H9 (cell line): ENCODE measurements around the gene ARHGAP5. TPM values are rescaled to one million over a fixed set of nuclear protein-coding genes. Genes with fewer than 3 reads are reported as not detected.

Experiments used
- DNase-seq: peaks from one replicate; pipeline ENCODE4 v3.0.0-alpha.2; 2017
- H2AFZ ChIP-seq: one replicate; pipeline ENCODE4 v1.6.1; 2013; ENCODE audit warnings: mild to moderate bottlenecking, low read length, control low read depth, moderate library complexity
- H2AK5ac ChIP-seq: 2 replicates; pipeline ENCODE4 v1.6.1; 2013; ENCODE audit warnings: low read length, control low read depth, mixed read lengths; ENCODE audit not compliant: insufficient read length
- H2BK120ac ChIP-seq: one replicate; pipeline ENCODE4 v1.6.1; 2013; ENCODE audit warnings: low read depth, mild to moderate bottlenecking, low read length, control low read depth, inconsistent platforms; ENCODE audit not compliant: poor library complexity, severe bottlenecking
- H2BK12ac ChIP-seq: 2 replicates; pipeline ENCODE4 v1.6.1; 2013; ENCODE audit warnings: low read length, control low read depth, mixed read lengths, low read depth; ENCODE audit not compliant: insufficient read length
- H2BK15ac ChIP-seq: 2 replicates; pipeline ENCODE4 v1.6.1; 2013; ENCODE audit warnings: low read depth, low read length, control low read depth
- H2BK20ac ChIP-seq: one replicate; pipeline ENCODE4 v1.6.1; 2013; ENCODE audit warnings: low read depth, mild to moderate bottlenecking, low read length, control low read depth, inconsistent platforms; ENCODE audit not compliant: poor library complexity, severe bottlenecking
- H2BK5ac ChIP-seq: 2 replicates; pipeline ENCODE4 v1.6.1; 2013; ENCODE audit warnings: low read length, control low read depth, mixed read lengths; ENCODE audit not compliant: insufficient read length
- H3K14ac ChIP-seq: 2 replicates; pipeline ENCODE4 v1.6.1; 2013; ENCODE audit warnings: low read length, control low read depth; ENCODE audit not compliant: insufficient read depth
- H3K18ac ChIP-seq: 2 replicates; pipeline ENCODE4 v1.6.1; 2013; ENCODE audit warnings: low read depth, mild to moderate bottlenecking, mixed read lengths, low read length, control low read depth; ENCODE audit not compliant: insufficient read length
- H3K23ac ChIP-seq: 2 replicates; pipeline ENCODE4 v1.6.1; 2013; ENCODE audit warnings: low read length, control low read depth, mixed read lengths, low read depth; ENCODE audit not compliant: insufficient read length
- H3K23me2 ChIP-seq: 2 replicates; pipeline ENCODE4 v1.6.1; 2013; ENCODE audit warnings: low read depth, mild to moderate bottlenecking, mixed read lengths, low read length, control low read depth; ENCODE audit not compliant: insufficient read length, poor library complexity, severe bottlenecking
- H3K27ac ChIP-seq: 2 replicates; pipeline ENCODE4 v1.5.1; 2013; ENCODE audit warnings: low read length, control low read depth, mixed read lengths, low read depth; ENCODE audit not compliant: insufficient read length
- H3K27me3 ChIP-seq: 2 replicates; pipeline ENCODE4 v1.6.1; 2013; ENCODE audit warnings: low read length, control low read depth, inconsistent platforms; ENCODE audit not compliant: insufficient read depth
- H3K4ac ChIP-seq: 2 replicates; pipeline ENCODE4 v1.6.1; 2013; ENCODE audit warnings: low read depth, mild to moderate bottlenecking, control low read depth, inconsistent platforms, low read length, moderate library complexity
- H3K4me1 ChIP-seq: 2 replicates; pipeline ENCODE4 v1.6.1; 2013; ENCODE audit warnings: low read length, control low read depth, inconsistent platforms; ENCODE audit not compliant: insufficient read depth
- H3K4me2 ChIP-seq: 2 replicates; pipeline ENCODE4 v1.6.1; 2013; ENCODE audit warnings: low read length, control low read depth, mixed read lengths; ENCODE audit not compliant: insufficient read length, insufficient read depth
- H3K56ac ChIP-seq: 2 replicates; pipeline ENCODE4 v1.6.1; 2013; ENCODE audit warnings: low read depth, mild to moderate bottlenecking, mixed read lengths, low read length, control low read depth; ENCODE audit not compliant: insufficient read length
- H3K79me1 ChIP-seq: 2 replicates; pipeline ENCODE4 v1.6.1; 2013; ENCODE audit warnings: low read depth, mild to moderate bottlenecking, moderate library complexity, low read length, control low read depth, inconsistent platforms; ENCODE audit not compliant: insufficient read depth, poor library complexity, severe bottlenecking
- H3K79me2 ChIP-seq: 2 replicates; pipeline ENCODE4 v1.6.1; 2013; ENCODE audit warnings: low read length, control low read depth, inconsistent platforms; ENCODE audit not compliant: insufficient read depth
- H3K9ac ChIP-seq: 2 replicates; pipeline ENCODE4 v1.6.1; 2013; ENCODE audit warnings: low read length, control low read depth, mixed read lengths; ENCODE audit not compliant: insufficient read length; ENCODE audit errors: extremely low read depth
- H3K9me3 ChIP-seq: one replicate; pipeline ENCODE4 v1.6.1; 2013; ENCODE audit warnings: low read depth, low read length, inconsistent platforms; ENCODE audit not compliant: control insufficient read depth
- H3T11ph ChIP-seq: one replicate; pipeline ENCODE4 v1.6.1; 2013; ENCODE audit warnings: mild to moderate bottlenecking, low read length, control low read depth, inconsistent platforms
- H4K20me1 ChIP-seq: one replicate; pipeline ENCODE4 v1.6.1; 2013; ENCODE audit not compliant: control insufficient read depth, insufficient read length, insufficient read depth
- H4K5ac ChIP-seq: 2 replicates; pipeline ENCODE4 v1.6.1; 2013; ENCODE audit warnings: low read depth, mild to moderate bottlenecking, mixed read lengths, low read length, control low read depth; ENCODE audit not compliant: insufficient read length
- H4K8ac ChIP-seq: replicated peaks from 2 replicates; pipeline ENCODE4 v1.6.1; 2013; ENCODE audit warnings: low read length, control low read depth, mixed read lengths, low read depth; ENCODE audit not compliant: insufficient read length
- H4K91ac ChIP-seq: 2 replicates; pipeline ENCODE4 v1.6.1; 2013; ENCODE audit warnings: low read depth, mild to moderate bottlenecking, moderate library complexity, mixed read lengths, low read length, control low read depth; ENCODE audit not compliant: insufficient read length
- H3K27ac Mint-ChIP-seq, 3 experiments: 2 replicates in 2 of 3; 3 replicates in 1 of 3; pipeline ENCODE4 v1.8.0; 2020 to 2021; ENCODE audit warnings: mixed read lengths in 3 of 3, mild to moderate bottlenecking in 1 of 3, moderate library complexity in 1 of 3
- H3K27me3 Mint-ChIP-seq: 2 replicates; pipeline ENCODE4 v1.8.0; 2021; ENCODE audit warnings: low read depth, mild to moderate bottlenecking, moderate library complexity, mixed read lengths
- H3K36me3 Mint-ChIP-seq, 3 experiments: 2 replicates in 2 of 3; 3 replicates in 1 of 3; pipeline ENCODE4 v1.8.0; 2020 to 2021; ENCODE audit warnings: low read depth in 3 of 3, mixed read lengths in 3 of 3; ENCODE audit not compliant: insufficient read depth in 1 of 3
- H3K4me1 Mint-ChIP-seq, 2 experiments: 2 replicates each; pipeline ENCODE4 v1.8.0; 2020; ENCODE audit warnings: mixed read lengths in 2 of 2
- H3K4me3 Mint-ChIP-seq, 2 experiments: 2 replicates in 1 of 2; 3 replicates in 1 of 2; pipeline ENCODE4 v1.8.0; 2020 to 2021; ENCODE audit warnings: mild to moderate bottlenecking in 2 of 2, mixed read lengths in 2 of 2, moderate library complexity in 1 of 2
- H3K9me3 Mint-ChIP-seq, 2 experiments: 2 replicates in 1 of 2; 3 replicates in 1 of 2; pipeline ENCODE4 v1.8.0; 2020; ENCODE audit warnings: mild to moderate bottlenecking in 2 of 2, mixed read lengths in 2 of 2, moderate library complexity in 1 of 2
- WGBS: extraction: QIAGEN DNeasy Blood & Tissue Kit; methylation state at CpG from one replicate; pipeline ENCODE4 v1.1.7; 2013; ENCODE audit warnings: missing lambda C conversion rate, low lambda C conversion rate, mixed read lengths; ENCODE audit not compliant: insufficient read length; ENCODE audit errors: extremely low coverage; 5-methylcytosine and 5-hydroxymethylcytosine counted together
- total RNA-seq: library from RNA; stranded (reverse); gene quantifications from 2 replicates; pipeline ENCODE4 v1.2.1, GENCODE V29; 2021
- TF ChIP-seq, protein P1 (sequence below): fragments of 200-600 bp; sonication (generic); conservative IDR thresholded peaks from 3 replicates; pipeline ENCODE4 v1.8.0; 2021; ENCODE audit warnings: antibody characterized with exemption, mild to moderate bottlenecking

The ARHGAP5 gene
- total RNA-seq, 1 experiment from 2014 or later, result 73.8 TPM

DNA sequence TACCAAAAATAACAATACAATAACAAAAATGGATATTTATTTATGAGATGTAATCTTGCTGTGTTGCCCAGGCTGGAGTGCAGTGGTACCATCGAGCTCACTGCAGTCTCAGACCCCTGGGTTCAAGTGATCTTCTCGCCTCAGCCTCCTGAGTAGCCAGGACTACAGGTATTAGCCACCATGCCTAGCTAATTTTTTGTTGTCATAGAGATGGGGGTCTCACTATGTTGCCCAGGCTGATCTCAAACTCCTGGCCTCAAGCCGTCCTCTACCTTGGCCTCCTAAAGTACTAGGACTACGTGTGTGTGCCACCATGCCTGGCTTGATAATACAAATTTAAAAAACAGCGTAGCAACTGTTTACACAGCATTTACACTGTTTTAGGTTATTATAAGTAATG, 23.1 kb downstream of the ARHGAP5 start:
- Histone ChIP-seq H3K4me1 (no peaks in the 10 kb centered on the region), H3T11ph (no peak overlapping the region), H3K9ac (no peak overlapping the region), H3K4ac (no peak overlapping the region), H3K14ac (no peak overlapping the region), H2BK5ac (no peak overlapping the region), H3K79me2 (peaks cover 2% of the 10 kb centered on the region; the same call in 1 of the 2 replicates), H3K27me3 (no peaks in the 10 kb centered on the region), H3K9me3 (no peaks in the 10 kb centered on the region), H2BK20ac (no peak overlapping the region), H4K91ac (no peak overlapping the region), H3K79me1 (peaks cover 4% of the 10 kb centered on the region), H2BK12ac (no peak overlapping the region), H2BK15ac (no peak overlapping the region), H3K4me2 (no peak overlapping the region), H2BK120ac (no peak overlapping the region), H2AFZ (no peak overlapping the region), H3K23me2 (no peaks in the 10 kb centered on the region), H4K20me1 (no peaks in the 10 kb centered on the region), H3K56ac (no peak overlapping the region), H3K27ac (no peak overlapping the region), H3K18ac (no peak overlapping the region), H2AK5ac (no peak overlapping the region), H4K8ac (no peak overlapping the region), H3K23ac (no peak overlapping the region), H4K5ac (no peak overlapping the region)
- peaks cover 0 to 6% (median 5%) of the 10 kb centered on the region in 3 experiments; a peak in 4 of 7 replicates for H3K36me3 Mint-ChIP-seq
- TF ChIP-seq, protein P1, sequence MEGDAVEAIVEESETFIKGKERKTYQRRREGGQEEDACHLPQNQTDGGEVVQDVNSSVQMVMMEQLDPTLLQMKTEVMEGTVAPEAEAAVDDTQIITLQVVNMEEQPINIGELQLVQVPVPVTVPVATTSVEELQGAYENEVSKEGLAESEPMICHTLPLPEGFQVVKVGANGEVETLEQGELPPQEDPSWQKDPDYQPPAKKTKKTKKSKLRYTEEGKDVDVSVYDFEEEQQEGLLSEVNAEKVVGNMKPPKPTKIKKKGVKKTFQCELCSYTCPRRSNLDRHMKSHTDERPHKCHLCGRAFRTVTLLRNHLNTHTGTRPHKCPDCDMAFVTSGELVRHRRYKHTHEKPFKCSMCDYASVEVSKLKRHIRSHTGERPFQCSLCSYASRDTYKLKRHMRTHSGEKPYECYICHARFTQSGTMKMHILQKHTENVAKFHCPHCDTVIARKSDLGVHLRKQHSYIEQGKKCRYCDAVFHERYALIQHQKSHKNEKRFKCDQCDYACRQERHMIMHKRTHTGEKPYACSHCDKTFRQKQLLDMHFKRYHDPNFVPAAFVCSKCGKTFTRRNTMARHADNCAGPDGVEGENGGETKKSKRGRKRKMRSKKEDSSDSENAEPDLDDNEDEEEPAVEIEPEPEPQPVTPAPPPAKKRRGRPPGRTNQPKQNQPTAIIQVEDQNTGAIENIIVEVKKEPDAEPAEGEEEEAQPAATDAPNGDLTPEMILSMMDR, result no peak
- H3K4me3 Mint-ChIP-seq, result no peak overlapping the region
- WGBS, result no CpG with 5 or more reads among the region's 5 CpGs
- no peaks in the 10 kb centered on the region for H3K27me3 Mint-ChIP-seq
- no peak overlapping the region for H3K27ac Mint-ChIP-seq
- H3K4me1 Mint-ChIP-seq, result no peaks in the 10 kb centered on the region
- H3K9me3 Mint-ChIP-seq, result no peaks in the 10 kb centered on the region
- no peak for DNase-seq
